LNCAP (cell line): ENCODE data around the gene ALDH9A1.

Experiments used
- CTCF ChIP-seq: fragments of 450-650 bp; IDR thresholded peaks from 2 replicates; pipeline ENCODE4 v1.5.1; 2017; ENCODE audit warnings: mild to moderate bottlenecking

ALDH9A1 gene

GRCh38 chr1:165634154-165634921, 64.0 kb downstream of the ALDH9A1 start:
- no peak for TF ChIP-seq CTCF

DNA sequence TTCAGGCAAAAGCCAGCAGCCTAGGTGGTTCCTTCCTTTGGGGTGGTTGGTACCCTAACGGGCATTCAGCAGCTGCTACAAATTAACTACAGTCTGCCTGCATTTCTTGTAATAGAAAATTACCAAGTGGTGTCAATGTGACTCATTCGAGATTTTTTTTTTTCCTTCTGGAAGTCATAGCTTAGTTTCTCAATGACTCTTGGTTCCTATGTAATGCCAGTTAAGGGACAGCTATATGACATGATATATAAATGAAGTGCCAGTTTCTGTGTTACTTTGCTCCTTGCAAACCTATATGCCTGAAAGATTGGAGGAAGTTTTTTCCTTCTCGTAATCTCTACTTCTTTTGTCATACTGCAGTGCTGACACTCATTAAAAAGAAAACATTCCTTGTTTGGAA, 64.7 kb downstream of the ALDH9A1 start:
- TF ChIP-seq CTCF: no peak

DNA sequence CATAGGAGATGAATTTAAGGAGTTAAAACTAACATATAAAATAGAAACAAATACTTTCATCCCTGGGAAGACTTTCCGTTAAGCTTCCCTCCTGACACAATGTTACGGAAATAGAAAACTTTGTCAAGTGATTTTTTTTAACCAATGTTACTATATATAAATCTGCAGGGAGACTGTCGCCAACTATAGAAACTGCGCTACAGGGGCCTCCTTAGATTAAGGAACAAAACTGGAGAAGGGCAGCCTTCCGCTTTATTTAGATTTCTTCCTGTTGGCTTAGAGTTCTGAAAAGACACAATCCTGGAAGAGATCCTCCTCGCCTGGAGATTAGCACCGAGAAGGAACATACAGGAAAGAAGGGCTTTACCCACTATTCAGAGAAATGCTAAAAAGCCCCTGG, 65.9 kb downstream of the ALDH9A1 start:
- TF ChIP-seq CTCF: no peak

DNA sequence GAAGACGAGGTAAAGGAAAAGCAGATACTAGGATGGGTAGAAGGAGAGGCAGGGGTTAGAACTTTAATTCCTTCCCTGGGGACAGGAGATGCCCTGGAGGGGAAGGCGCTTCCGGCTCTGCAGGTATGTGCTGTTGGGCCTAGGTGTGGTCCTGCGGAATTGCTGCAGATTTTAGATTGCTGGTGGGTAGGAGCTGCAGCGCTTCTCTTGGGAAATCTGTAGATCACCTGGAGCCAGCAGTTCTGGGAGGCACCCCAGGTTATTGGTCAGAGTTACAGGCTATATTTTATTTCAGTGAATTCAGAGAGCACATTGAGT, 66.3 kb downstream of the ALDH9A1 start:
- TF ChIP-seq CTCF: no peak

DNA sequence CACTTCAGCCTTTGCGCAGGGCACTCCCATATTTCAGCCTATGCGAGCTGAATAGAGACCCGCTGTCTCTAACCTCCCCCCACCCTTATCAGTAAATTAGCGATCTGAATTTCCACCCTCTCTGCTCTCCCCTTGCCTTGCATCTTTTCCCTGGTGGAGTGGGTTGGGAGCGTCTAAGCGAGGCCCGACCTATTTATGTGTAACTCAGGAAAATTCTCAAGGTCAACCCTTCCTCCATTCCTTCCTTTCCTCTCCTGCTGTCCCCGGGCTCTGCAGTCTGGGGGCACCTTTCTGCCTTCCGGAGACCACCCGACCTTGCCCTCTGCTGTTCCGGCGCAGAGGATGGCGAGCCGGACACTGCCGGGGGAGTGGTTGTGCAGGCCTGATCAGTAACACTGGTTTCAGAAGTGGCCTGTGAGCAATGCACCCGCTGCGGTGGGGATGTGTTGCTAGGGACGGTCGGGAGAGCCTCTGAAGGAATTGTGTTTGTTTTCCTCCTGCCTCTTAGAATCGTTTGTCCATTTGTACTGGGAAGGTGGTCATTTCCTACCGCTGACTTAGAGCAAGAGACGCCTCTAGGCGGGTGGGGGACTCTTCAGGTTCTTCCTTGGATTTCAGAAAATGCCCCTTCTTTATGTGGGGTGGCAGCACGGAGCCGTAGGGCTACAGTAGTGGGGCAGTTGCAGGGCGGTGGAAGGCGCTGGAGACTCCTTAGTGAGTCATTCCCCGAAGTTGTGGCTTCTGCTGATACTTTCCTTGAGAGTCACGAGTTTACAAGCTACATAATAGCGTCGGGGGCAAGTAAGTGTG, 66.8 kb downstream of the ALDH9A1 start:
- TF ChIP-seq CTCF: no peak

DNA sequence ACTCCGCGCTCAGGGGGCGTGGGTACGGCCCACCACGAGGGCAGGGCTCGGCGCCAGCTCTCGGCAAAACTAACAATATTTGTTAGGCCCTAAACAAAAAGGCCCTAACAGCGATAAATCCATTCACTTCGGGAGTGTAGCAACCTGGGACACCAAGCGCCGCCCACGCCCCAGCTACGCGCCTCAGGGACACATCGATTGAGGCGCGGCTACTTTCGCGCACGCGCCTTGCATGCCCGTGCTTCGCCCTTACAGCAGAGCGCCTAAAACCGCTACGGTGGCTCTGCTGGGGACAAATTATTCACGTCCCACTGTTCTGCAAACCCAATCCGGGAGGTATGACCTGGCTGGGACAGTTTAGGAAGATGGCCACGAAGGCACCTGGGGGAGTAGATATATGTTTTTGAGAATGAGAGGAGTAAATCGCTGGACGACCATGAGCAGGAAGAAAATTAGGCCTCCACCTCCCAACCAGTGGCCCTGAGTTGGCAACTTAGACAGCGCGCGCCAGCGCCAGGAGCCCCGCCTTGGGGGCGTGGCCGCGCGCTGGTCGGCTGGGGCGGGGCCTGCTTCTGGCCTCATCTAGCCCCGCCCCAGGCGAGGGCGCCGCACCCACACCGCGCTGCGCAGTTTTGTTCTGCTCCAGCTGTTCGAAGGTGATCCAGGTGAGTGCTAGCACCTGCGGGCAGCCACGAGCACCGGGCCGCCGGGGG, 67.6 kb downstream of the ALDH9A1 start, which contains the start of gene MGST3:
TSS of gene MGST3 (plus strand) at position 606 of the 713 bp plus-strand sequence. CDS start 18,614 bp downstream, outside the sequence.
- TF ChIP-seq CTCF: no peak

DNA sequence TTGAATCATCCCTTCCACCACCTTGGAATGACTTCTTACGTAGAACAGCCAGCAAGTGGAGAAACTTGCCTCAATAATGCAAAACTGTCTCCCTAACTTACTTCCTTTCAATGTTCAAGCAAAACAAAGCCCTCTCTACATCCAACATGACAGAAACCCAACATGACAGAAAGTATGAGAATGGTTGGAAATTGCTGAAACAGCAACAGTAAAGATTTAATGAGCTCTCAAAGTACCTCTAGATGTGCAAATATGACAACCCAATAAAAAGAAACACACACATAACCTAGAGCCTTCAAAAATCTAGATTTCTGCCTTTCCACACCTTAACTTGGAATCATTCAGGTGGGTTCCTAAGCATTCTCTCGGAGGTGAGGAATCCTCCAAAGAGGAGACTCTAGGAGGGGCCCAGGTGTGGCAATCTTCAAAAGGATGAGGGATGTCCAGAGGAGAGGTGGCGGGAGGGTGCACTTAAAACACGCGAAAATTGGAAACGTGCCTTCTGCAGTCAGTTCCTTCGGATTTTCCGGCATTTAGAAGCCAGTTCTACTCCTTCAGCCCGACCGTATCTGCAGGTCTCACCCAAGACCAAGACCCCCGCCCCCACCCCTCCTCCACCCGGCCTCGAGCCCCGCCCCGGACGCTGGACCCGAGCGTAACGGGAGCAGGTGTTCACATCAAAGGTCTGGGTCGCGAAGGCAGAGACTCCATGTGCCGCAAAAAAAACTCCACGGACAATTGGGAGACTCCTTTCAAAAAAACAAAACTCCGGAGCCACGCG, 68.3 kb downstream of the ALDH9A1 start:
- no peak for TF ChIP-seq CTCF
